ENCODE data around the gene CPT2.
"Not testable (repeated sequence)": the region's sequence is repeated elsewhere in the genome, so short reads cannot be mapped to it uniquely, and the experiment has no call there.

DNA sequence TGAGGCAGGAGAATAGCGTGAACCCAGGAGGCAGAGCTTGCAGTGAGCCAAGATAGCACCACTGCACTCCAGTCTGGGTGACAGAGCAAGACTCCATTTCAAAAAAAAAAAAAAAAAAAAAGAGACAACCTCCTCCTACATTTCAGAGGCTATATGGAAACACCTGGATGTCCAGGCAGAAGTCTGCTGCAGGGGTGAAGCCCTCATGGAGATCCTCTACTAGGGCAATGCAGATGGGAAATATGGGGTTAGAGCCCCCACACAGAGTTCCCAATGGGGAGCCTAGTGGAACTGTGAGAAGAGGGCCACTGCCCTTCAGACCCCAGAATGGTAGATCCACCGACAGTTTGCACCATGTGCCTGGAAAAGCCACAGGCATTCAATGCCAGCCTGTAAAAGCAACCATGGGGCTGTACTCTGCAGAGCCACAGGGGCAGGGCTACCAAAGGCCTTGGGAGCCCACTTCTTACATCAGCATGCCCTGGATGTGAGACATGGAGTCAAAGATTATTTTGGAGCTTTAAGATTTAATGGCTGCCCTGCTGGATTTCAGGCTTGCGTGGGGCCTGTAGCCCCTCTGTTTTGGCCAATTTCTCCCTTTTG is 9.6 kb downstream of the CPT2 start:
- TF ChIP-seq, protein P1, sequence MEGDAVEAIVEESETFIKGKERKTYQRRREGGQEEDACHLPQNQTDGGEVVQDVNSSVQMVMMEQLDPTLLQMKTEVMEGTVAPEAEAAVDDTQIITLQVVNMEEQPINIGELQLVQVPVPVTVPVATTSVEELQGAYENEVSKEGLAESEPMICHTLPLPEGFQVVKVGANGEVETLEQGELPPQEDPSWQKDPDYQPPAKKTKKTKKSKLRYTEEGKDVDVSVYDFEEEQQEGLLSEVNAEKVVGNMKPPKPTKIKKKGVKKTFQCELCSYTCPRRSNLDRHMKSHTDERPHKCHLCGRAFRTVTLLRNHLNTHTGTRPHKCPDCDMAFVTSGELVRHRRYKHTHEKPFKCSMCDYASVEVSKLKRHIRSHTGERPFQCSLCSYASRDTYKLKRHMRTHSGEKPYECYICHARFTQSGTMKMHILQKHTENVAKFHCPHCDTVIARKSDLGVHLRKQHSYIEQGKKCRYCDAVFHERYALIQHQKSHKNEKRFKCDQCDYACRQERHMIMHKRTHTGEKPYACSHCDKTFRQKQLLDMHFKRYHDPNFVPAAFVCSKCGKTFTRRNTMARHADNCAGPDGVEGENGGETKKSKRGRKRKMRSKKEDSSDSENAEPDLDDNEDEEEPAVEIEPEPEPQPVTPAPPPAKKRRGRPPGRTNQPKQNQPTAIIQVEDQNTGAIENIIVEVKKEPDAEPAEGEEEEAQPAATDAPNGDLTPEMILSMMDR (IDR thresholded peaks at IDR 0.05): not testable (repeated sequence)
- not testable (repeated sequence) for TF ChIP-seq POLR2A (IDR thresholded peaks at IDR 0.05)
